Nephron progenitor cell (in vitro differentiated cells): Measurements from ENCODE around the gene C1orf50.

Experiments
- DNase-seq: peaks from one replicate; pipeline ENCODE4 v3.0.0; 2021
- H3K27ac Mint-ChIP-seq: 2 replicates; pipeline ENCODE4 v1.8.0; 2021; ENCODE audit warnings: mild to moderate bottlenecking, moderate library complexity, mixed read lengths
- H3K27me3 Mint-ChIP-seq: 2 replicates; pipeline ENCODE4 v1.8.0; 2021; ENCODE audit warnings: mild to moderate bottlenecking, low read depth, mixed read lengths; ENCODE audit not compliant: poor library complexity
- H3K36me3 Mint-ChIP-seq: 2 replicates; pipeline ENCODE4 v1.8.0; 2021; ENCODE audit warnings: low read depth, mixed read lengths
- H3K4me1 Mint-ChIP-seq: 2 replicates; pipeline ENCODE4 v1.8.0; 2021; ENCODE audit warnings: mixed read lengths
- H3K4me3 Mint-ChIP-seq: 2 replicates; pipeline ENCODE4 v1.8.0; 2021; ENCODE audit warnings: mild to moderate bottlenecking, moderate library complexity, mixed read lengths
- H3K9me3 Mint-ChIP-seq: 2 replicates; pipeline ENCODE4 v1.8.0; 2021; ENCODE audit warnings: mild to moderate bottlenecking, moderate library complexity, mixed read lengths
- TF ChIP-seq, protein P1 (sequence below): fragments of 200-600 bp; sonication (generic); IDR thresholded peaks from 2 replicates; pipeline ENCODE4 v1.5.0; 2021; ENCODE audit warnings: antibody characterized with exemption

The C1orf50 gene

DNA sequence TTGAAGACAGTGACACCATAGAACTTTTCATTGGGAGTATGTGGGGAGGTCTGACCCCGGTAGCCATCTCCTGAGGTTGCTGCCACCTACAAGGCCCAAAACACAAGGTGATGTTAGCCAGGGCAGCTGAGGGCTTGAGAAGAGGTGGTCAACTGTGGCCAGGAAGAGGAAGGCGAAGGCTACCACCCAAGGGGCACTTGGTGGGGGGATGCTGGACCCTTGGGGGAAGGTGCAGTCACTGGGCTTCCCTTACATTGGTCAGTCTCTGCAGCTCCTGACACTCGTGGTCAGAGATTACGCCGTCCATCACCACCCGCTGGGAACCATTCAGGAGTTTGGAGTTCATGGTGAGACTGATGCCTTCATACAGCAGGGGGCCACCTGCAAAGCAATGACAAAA, 14.8 kb upstream of the C1orf50 start:
- Mint-ChIP-seq H3K4me1 (peaks cover 4% of the 10 kb centered on the region), H3K4me3 (no peak overlapping the region), H3K27ac (no peak overlapping the region), H3K36me3 (peaks cover 82% of the 10 kb centered on the region), H3K27me3 (no peaks in the 10 kb centered on the region), H3K9me3 (peaks cover 24% of the 10 kb centered on the region)
- TF ChIP-seq, protein P1, sequence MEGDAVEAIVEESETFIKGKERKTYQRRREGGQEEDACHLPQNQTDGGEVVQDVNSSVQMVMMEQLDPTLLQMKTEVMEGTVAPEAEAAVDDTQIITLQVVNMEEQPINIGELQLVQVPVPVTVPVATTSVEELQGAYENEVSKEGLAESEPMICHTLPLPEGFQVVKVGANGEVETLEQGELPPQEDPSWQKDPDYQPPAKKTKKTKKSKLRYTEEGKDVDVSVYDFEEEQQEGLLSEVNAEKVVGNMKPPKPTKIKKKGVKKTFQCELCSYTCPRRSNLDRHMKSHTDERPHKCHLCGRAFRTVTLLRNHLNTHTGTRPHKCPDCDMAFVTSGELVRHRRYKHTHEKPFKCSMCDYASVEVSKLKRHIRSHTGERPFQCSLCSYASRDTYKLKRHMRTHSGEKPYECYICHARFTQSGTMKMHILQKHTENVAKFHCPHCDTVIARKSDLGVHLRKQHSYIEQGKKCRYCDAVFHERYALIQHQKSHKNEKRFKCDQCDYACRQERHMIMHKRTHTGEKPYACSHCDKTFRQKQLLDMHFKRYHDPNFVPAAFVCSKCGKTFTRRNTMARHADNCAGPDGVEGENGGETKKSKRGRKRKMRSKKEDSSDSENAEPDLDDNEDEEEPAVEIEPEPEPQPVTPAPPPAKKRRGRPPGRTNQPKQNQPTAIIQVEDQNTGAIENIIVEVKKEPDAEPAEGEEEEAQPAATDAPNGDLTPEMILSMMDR, result no peak
- DNase-seq, result no peak

DNA sequence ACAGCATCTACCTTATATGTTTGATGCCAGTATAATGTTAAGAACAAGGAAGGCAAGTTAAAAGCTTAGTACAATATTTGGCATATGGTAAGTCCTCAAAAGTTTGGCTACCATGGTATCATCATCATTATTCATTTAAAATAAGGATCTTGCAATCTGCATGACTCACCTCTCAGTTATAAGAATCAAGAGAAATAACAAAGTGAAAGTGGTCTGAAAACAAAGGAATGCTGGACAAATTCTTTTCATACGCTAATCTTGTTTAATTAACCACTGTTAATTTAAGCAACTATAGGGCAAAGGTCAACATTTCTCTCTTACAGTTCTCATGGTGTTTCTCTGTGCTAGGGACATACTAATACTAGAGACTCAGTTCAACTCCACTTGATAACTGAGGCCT, 14.0 kb upstream of the C1orf50 start:
- TF ChIP-seq, protein P1, result no peak
- Mint-ChIP-seq H3K9me3 (peaks cover 24% of the 10 kb centered on the region), H3K27ac (no peak overlapping the region), H3K36me3 (peaks cover 87% of the 10 kb centered on the region), H3K27me3 (no peaks in the 10 kb centered on the region), H3K4me3 (no peak overlapping the region), H3K4me1 (peaks cover 10% of the 10 kb centered on the region)
- DNase-seq, result no peak

DNA sequence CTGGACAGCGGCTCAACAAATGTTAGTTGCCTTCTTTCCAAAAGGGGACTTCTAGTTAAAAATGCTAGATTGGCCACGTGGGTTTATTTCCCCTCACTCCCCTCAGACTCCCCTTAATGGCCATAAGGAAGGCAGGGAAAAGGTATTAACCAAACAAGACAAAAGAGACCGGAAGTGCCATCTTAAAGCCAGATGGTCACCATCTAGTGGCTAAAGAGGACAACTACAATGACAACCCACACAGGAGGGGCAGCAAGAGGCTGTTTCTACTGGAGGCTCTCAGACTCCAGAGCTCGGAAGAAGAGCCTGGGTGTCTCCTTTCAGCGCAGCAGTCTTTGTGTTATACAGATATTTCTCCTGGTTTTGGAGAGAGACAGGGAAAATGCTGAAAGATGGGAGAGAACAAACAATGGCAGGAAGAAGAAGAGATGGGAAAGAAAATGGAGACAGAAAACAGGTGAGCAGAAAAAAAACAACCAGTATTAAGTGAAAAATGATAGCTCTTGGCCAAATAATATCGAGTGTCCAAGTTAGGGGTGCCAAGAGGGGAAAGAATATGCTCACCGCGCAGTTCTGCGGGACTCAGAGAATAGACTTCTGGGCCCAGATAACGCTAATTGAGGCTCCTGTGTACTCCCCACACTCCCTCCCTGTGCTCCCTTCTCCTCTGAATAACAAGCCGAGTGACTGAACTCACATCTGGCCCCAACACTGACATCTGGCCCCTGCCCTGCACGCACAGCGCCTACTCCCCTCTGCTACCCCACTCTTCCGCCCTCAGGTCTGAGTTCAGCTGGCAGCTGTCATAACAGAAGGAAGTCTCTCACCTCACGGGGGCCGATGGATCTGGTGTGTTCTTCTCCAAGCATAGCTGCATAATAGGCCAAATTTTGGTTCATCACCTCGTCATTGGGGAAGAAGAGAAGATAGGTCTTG, 9.8 kb upstream of the C1orf50 start:
- Mint-ChIP-seq H3K36me3 (peaks cover 64% of the 10 kb centered on the region), H3K27me3 (no peaks in the 10 kb centered on the region), H3K4me3 (no peak overlapping the region), H3K27ac (peak overlapping the region; percentile 93), H3K9me3 (peaks cover 5% of the 10 kb centered on the region), H3K4me1 (peaks cover 10% of the 10 kb centered on the region)
- TF ChIP-seq, protein P1, result peak; percentile 73
- DNase-seq, result peak; percentile 31

DNA sequence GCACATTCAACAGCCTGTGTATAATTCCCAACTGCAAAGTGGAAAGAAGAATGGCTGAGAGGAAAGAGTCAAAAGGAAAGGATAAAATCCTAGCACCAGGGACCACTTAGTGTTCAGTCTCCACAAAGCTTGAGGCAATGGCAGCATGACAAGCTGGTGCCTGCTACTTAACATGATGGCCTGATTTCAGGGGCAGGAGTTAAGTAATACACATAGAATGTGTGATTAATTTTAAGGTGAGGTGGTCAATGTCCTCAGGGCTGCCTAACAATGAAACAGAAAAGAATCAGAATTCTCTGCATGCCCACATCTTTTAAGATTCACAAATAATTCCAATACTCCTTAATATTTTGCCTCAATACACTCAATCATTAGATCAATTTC, 9.2 kb upstream of the C1orf50 start:
- H3K27ac Mint-ChIP-seq, result peak overlapping the region; percentile 39
- DNase-seq, result no peak
- peaks cover 10% of the 10 kb centered on the region for H3K4me1 Mint-ChIP-seq
- TF ChIP-seq, protein P1, result no peak
- H3K27me3 Mint-ChIP-seq, result no peaks in the 10 kb centered on the region
- peaks cover 61% of the 10 kb centered on the region for H3K36me3 Mint-ChIP-seq
- no peak overlapping the region for H3K4me3 Mint-ChIP-seq
- no peaks in the 10 kb centered on the region for H3K9me3 Mint-ChIP-seq

DNA sequence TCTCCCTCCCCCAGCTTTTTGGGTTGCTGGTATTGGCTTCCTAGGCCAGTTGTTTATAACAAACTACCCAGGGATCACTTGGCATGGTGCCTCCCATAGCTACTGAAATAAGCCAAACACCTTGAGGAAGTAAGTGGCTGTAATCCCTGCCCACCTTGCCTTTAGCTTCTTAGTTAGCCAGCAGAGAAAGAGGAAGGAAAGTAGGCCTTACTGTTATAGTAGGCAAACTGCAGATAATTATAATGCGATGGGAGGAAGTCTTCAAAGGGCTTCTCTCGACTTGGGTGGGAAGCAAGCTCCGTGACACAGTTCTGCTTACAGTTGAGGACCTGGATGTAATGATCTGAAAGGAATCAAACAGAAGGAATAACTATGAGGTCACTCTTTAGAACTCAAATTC, 8.4 kb upstream of the C1orf50 start:
- Mint-ChIP-seq H3K27me3 (no peaks in the 10 kb centered on the region), H3K27ac (no peak overlapping the region), H3K4me3 (no peak overlapping the region), H3K9me3 (no peaks in the 10 kb centered on the region), H3K36me3 (peaks cover 53% of the 10 kb centered on the region), H3K4me1 (peaks cover 10% of the 10 kb centered on the region)
- TF ChIP-seq, protein P1, result no peak
- DNase-seq, result no peak

DNA sequence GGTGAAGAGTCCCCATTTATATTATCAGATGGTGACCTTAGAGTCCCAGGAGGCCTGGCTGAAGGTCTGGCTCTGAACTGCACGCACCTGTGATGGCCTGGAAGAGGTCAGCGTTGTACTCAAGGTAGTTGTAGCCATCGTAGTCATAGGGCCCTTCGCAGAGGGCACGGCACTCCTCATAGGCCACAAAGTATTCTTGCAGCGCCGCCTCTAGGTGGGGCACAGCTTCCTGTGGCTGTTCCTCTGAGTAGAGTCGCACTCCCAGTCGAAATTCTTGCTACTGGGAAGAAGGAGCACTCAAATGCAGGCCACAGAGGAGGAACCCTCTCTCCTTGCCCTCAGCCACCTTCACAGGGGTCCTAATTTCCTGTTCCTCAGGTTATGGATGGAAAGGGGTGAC, 7.9 kb upstream of the C1orf50 start:
- H3K27me3 Mint-ChIP-seq, result no peaks in the 10 kb centered on the region
- TF ChIP-seq, protein P1, result no peak

More for the DNA sequence above, 7.9 kb upstream of the C1orf50 start:
- no peak for DNase-seq
- H3K9me3 Mint-ChIP-seq, result no peaks in the 10 kb centered on the region
- no peak overlapping the region for H3K27ac Mint-ChIP-seq
- peaks cover 49% of the 10 kb centered on the region for H3K36me3 Mint-ChIP-seq
- no peak overlapping the region for H3K4me3 Mint-ChIP-seq
- peaks cover 10% of the 10 kb centered on the region for H3K4me1 Mint-ChIP-seq
